AG10803 (cell line): Measurements from ENCODE around the gene HTR3C.

Experiments used
- DNase-seq: peaks from one replicate; pipeline ENCODE4 v3.0.0; 2010; ENCODE audit warnings: low read depth
- H3K4me3 ChIP-seq: 2 replicates; pipeline ENCODE4 v1.5.1; 2011; ENCODE audit warnings: mild to moderate bottlenecking, low read length, control low read depth
- TF ChIP-seq, protein P1 (sequence below): conservative IDR thresholded peaks from 2 replicates; pipeline ENCODE4 v1.5.1; 2011; ENCODE audit warnings: mild to moderate bottlenecking, low read length, control low read depth, inconsistent platforms

Gene HTR3C

DNA sequence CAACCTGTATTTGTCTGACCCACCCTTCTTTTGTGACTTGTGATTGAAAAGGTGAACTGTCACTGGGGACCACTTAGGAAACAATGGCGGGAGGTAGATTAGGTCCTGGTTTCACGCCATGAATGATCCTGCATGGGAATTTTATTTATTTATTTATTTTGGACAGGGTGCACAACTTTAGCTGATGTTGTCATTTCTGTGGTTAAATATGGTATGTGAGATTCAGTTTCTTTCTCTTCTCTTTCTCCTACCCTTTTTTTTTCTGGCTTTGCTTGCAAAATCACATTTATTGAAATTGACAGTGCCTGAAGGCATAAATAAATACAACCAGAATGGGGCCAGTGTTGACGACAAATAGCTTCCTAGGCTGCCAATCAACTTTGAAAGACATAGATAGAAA, 26.0 kb downstream of the HTR3C start:
- no peak overlapping the region for H3K4me3 ChIP-seq
- DNase-seq = peak; percentile 42
- TF ChIP-seq, protein P1, sequence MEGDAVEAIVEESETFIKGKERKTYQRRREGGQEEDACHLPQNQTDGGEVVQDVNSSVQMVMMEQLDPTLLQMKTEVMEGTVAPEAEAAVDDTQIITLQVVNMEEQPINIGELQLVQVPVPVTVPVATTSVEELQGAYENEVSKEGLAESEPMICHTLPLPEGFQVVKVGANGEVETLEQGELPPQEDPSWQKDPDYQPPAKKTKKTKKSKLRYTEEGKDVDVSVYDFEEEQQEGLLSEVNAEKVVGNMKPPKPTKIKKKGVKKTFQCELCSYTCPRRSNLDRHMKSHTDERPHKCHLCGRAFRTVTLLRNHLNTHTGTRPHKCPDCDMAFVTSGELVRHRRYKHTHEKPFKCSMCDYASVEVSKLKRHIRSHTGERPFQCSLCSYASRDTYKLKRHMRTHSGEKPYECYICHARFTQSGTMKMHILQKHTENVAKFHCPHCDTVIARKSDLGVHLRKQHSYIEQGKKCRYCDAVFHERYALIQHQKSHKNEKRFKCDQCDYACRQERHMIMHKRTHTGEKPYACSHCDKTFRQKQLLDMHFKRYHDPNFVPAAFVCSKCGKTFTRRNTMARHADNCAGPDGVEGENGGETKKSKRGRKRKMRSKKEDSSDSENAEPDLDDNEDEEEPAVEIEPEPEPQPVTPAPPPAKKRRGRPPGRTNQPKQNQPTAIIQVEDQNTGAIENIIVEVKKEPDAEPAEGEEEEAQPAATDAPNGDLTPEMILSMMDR = no peak

DNA sequence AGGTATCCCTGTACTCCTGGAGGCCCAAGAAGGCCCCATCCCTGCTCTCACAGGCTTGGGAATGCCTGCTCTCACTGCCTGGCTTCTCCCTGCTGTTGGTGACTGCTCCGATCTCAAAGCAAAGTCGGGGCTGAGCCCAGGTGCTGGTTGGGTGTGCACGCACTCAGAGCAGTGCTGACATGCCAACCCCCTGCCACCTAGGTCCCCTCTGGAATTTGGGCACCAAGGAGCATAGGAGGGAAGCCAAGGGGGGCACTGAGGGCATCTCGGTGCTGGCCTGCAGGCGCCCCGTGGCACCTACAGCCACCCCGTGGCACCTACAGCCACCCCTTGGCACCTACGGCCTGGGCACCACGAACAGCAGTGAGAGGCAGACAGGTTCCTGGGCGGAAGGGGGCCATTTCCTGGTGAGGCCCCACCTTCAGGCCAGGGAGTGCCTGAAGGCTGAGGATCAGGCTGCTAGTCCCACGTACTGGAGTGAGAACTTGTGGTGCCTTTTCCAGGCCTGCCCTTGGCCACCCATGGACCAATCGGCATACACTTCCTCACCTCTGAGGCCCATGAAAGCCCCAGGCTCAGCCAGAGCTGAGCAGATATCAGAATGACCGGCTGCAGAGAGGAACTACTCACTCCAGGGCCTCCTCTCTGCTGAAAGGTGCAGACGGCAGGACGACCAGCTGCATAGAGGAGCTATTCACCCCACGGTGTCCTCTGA, 28.4 kb downstream of the HTR3C start:
- no peak for DNase-seq
- no peak overlapping the region for H3K4me3 ChIP-seq
- TF ChIP-seq, protein P1 = no peak

DNA sequence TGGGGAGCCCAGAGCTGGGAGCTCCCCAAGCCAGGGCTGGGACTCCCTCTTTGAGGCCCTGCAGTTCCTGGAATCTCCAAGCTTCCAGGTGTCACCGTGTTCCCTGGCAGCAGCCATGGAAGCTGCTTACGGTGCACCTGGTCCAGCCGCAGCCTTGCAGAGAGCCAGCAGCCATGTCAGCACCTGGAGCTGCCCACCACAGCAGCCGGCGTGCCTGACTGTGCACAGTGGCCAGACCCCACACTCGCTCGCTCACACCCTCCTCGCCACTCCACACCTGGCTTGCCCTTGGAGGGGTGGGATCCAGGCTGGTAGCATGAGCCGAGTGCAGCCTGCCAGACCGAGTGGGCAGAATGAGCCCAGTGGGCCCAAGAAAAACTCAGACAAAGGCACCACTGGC, 29.2 kb downstream of the HTR3C start:
- DNase-seq = no peak
- no peak overlapping the region for H3K4me3 ChIP-seq
- TF ChIP-seq, protein P1 = no peak

DNA sequence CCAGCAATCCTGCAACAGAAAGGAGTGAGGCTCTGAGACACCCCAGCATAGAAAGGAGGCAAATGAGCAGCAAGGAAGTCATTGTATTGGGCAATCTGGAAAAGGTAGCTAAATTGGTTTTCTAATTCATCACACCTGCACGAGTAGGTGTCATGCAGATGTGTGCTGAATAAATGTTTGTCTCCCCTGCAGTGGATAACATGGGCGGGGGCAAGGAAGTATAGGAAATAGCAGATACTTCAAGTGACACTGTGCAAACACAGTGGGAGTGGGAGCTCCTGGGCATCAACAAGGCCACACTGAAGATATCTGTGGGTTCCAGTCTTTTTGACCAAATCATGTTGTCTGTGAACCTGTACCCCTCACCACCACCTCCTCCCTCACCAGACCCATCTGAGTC, 29.6 kb downstream of the HTR3C start:
- H3K4me3 ChIP-seq = no peak overlapping the region
- TF ChIP-seq, protein P1 = no peak
- DNase-seq = no peak

DNA sequence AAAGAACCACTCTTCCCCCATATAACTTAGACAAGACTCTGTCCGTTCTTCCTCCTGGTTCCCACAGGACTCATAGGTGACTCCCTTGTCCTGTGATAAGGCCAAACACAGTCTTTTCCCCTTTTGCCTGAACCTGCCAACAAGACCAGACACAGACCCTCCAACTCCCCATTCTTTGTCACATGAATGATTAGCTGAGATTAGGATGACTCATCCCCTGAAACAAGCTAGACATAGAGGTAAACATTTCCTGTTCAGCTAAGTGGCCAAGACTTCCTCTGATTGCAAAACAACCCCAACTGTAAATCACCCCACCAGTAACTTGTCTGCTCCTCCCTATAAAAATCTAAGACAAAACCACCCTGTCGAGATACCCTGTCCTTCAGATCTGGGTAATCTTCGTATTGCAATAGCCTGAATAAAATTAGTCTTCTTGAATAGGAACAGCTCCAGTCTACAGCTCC, 32.6 kb downstream of the HTR3C start:
- TF ChIP-seq, protein P1 = no peak
- H3K4me3 ChIP-seq = no peak overlapping the region
- no peak for DNase-seq

DNA sequence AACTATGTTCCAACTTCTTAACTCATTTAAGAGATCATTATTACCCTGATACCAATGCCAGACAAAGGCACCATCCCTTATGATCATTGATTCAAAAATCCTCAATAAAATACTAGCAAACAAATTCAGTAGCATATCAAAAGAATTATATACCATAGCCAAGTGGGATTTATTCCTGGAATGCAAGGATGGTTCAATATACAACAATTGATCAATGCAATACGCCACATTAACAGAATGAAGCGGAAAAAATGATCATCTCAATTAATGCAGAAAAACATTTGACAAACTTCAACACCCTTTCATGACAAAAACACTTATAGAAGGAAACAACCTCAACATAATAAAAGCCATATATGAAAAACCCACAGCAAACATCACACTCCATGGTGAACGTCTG, 39.4 kb downstream of the HTR3C start:
- no peak overlapping the region for H3K4me3 ChIP-seq

More for the DNA sequence above, 39.4 kb downstream of the HTR3C start:
- no peak for DNase-seq
- TF ChIP-seq, protein P1 = no peak
